ENCODE results near the gene DUSP1.

The DUSP1 gene

DNA sequence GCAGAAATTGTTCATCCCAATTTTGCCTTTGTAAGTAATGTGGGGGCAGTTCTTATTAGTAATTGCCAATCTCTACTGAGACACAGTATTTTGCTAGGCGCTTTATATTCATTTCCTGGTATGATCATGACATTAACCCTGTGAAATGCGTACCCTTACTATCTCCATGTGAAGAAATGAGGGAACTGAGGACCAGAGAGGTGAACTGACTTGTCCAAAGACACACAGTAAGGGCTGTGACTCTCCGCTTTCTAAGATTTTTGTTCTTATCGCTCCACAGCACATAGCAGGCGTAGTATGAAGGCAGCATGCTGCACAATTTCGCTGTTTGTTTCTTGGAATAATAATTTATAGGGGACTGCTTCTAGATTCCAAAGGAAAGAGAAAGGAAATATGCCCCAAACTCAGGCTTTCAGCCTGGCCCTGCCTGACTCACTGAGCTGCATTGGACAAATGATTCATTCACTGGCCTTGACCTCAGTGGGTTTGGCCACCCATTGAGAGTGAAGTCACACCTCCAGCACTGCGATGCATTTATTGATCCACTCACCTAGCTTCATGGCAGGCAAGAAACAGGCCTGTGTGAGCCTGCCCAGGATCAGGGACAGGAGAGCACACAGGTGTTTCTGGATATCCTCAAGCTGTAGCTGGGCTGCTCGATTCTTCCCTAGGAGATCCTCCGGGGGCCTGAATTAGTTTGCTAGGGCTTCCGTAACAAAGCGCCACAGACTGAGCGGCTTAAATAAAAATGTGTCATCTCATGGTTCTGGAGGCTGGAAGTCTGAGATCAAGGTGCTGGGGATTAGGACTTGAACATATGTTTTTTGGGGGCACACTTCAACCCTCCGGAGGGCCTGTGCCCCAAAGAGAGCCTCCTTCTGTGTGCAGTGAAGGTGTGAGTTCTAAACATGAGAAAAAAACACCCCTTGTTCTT is 7.2 kb upstream of the DUSP1 start:
- no peak for DNase-seq (ENCODE audit: low read depth in 3 of 3)

DNA sequence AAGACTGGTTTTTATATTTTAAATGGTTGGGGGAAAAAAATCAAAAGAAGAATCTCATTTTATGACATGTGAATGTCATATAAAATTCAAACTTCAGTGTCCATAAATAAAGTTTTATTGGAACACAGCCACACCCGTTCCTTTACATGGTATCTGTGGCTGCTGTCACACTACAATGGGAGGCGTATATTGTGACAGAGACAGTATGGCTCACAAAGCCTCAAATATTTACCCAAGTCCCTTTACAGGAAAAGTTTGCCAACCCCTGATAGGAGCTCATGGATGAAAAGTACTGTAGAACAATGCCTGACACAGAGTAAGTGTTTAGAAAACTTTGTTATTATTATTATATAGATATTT is 5.2 kb upstream of the DUSP1 start:
- no peak for DNase-seq (ENCODE audit: low read depth in 3 of 3)

DNA sequence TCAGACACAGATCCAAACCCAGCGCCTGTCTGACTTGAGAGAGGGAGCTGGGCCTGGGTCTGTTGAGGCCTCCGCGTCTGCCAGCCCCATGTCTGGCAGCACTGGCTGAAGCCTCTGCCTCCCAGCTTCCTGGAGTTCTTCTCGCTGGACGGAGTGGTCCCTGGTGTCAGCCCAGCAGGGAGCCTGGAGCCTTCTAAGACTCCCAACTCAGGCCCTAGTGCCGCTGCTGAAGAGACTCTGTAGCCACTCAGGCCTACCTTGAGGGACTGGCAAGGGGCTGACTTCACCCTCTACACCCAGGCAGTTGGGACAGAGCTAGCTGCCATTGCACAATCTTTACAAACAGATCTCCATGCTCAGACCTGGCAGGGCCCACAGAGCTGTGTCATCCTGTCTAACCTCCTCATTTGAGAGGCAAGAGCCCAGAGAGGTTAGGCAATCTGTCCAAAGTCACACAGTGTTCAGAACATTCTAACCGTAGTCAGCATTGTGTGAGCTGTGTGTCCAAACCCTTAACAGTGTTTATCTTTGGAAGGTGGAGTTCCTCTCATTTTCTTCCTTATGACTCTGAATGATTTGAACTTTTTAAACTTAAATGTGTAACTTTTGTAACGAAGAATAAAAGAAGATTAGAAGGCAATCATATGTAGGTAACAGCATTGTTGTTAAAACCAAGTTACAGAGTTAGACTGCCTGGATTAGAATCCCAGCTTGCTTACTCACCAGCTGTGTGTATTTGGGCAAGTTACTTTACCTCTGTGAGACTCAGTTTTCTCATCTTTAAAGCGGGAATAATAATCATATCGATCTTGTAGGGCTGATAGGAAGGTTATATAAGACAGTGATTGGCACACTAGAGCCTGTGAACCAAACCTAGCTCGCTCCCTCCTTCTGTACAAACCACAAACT is 4.6 kb upstream of the DUSP1 start:
- DNase-seq (ENCODE audit: low read depth in 3 of 3) = no peak

DNA sequence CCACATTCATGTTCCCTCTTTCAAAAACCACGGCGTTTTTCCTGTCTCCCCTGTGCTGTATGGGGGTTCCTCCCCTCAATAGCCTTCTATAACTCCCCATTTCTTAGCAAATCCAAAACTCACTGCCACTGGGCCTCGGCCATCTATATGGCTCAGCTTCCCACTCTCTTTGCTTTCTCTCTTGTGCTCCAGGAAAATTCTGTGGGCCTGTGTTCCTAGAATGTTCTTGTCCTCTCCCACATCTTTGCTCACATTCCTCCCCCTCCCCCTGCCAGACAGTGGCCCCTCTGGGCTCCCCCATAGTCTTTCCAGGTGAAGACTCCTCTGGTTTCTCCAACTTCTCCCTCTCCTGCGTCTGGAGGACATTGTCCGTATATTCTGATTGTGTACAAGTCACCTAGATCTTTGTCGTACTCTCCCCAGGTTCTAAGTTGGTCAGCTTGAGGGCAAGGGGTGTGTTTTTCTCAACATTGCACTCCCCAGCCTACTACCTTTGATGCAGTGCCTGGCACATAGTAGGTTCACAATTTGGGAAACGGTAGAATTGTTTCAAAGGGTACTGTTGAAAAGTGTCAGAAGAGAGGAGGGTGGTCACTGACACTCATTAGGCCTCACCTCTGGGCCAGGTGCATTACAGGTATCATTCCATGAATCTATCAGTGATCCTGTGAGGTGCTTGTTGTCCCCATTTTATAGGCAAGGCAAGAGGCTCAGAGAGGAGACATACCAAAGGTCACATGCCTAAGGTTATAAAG is 3.7 kb upstream of the DUSP1 start:
- DNase-seq (ENCODE audit: low read depth in 3 of 3) = no peak

DNA sequence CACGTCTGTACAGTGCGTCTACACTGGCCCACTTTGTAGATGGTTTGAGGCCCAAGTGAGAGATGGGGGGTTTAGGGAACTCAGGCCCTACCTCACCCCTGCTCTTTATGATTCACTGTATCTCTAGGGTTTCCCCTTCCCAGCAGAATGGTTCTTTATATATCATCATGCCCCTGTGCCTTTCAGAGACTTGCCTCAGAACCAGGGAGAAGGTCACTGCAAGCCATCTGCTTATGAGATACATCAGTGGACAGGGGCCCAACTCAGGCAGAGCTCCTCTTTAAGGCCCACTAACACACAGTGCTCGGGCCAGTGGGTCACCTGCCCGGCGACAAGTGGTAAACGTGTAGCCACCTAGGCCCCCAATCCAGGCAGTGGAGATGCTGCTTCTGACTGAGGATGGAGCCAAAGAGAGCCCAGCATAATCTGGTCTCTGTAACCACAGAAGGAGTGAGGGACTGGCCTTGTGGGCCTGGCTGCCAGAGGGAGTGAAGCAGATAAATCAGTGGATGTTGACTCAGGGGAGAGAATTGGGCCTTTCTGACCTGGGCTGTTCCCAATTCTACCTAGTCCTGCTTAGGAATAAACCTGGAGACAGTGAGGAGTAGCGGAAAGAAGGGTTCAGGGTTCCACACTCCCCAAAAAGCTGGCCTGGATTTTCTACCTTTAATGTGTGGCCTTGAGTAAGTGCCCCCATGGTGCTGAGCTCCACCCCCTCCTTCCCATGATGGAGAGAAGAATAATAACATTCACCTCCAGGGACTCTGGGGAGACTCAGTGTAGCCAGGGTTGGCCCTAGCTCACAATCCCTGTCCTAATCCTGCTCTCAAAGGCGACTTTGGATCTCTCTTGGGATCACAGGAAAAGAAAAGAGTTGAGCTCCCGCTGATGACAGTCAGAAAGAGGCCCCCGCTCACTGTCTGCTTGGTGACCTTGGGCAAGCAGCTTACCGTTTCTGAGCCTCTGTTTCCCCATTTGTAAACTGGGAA is 2.8 kb upstream of the DUSP1 start:
- DNase-seq (ENCODE audit: low read depth in 3 of 3) = no peak

DNA sequence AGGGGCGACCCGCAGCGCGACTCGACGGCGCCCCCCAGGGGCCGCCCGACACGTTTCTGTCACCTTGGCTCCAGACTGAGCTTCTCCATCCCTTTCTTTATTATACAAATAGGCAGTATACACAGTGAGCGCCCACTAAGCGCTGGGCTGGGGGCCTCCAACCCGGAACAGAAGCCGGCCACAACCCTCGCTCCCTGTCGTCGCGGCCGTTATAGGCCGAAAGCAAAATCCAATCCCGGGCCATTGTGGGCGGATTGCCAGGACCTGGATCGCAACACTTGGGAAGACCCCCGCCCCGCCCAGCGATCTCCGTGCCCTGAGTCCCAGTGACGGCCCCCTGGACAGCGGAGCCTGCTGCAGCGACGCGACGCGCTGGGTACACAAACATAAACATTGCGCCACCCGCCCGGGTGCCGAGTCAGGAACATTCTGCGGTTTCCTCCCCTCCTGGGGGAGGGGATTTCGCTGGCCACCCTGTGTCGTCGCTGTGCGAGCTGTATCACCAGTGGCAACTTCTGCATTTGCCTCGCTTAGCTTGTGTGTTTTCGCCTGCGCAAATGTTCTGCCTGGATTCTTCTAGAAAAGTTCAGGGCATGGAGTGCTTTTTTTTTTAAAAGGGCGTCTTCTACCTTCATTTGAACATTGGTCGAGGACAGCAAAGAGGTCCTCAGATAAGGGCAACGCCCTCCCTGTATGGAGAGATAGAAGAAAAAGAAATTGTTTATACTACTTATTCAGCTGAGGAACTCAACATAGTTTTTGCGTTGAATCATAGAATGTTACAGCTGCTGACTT is 1.3 kb upstream of the DUSP1 start:
- peak in 2 of 3 experiments; percentile 40 to 68 for DNase-seq (ENCODE audit: low read depth in 3 of 3)

DNA sequence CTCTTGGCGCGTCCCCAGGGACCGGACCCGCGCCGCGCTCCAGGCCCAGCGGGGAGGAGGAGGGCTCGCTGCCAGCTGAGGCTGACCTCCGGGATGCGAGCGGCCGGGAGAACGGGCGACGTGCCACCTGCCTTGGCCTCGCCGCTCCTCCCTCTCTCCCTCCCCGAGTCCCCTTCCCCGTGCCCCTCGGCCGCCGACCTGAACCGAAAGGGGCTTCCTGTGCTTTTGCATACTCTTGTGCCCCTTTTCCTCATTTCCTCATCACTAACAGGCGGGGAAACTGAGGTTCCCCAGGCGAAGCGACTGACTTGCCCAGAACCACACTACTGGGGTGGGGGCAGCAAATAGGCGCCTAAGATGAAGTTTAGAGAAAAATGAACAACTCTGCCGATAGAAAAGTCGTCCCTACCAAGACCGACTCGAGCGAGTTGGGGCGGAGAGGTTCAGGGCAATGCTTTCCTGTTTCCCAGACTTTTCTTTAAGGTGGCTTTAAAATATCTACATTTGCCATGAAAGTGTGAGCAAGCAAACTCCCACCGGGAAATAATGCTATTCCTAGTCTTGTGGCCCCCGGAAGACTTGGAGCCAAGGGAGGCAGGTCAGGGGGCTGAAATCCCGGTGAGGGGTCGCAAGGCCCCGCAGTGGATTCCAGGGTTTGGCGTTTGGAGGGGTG is 580 bp upstream of the DUSP1 start:
- no peak for DNase-seq (ENCODE audit: low read depth in 3 of 3)

DNA sequence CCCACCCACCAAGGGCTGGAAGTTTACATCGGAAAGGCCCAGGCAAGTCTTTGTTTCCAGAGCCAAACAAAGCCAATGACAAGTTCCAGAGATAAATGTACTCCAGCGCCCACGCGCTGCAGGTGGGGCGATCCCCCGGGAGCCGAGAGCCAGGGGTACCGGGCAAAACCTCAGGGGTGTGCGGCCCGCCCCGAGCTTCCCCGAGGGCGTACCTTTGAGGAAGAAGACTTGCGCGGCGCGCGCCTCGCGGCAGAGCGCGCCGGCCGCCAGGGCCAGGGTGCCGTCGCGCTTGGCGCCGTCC is 671 bp downstream of the DUSP1 start:
- DNase-seq (ENCODE audit: low read depth in 3 of 3) = peak in 1 of 3 experiments; percentile 56

DNA sequence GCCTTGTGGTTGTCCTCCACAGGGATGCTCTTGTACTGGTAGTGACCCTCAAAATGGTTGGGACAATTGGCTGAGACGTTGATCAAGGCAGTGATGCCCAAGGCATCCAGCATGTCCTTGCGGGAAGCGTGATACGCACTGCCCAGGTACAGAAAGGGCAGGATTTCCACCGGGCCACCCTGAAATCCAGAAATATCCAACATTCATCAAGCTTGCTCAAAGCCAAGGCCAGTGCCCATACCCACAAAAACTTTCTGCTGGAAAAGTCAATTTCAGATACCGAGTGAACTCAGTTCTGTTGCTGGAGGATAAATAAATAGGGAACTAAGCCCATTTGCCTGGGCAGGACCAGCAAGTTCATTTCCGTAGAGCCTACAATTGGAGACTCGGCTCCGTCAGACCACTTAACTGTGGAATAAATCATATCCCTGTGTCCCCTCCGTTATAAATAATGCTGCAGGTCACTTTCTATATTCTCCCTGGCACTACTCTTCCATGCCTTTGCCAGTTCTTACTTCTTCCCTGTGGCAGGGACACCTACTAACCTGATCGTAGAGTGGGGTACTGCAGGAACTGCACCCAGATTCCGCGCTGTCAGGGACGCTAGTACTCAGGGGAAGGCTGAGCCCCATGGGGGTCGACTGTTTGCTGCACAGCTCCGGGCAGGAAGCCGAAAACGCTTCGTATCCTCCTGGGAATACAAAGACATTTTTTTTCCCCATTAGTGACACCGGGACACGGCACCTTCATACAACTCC is 1.2 kb downstream of the DUSP1 start:
- no peak for DNase-seq (ENCODE audit: low read depth in 3 of 3)

DNA sequence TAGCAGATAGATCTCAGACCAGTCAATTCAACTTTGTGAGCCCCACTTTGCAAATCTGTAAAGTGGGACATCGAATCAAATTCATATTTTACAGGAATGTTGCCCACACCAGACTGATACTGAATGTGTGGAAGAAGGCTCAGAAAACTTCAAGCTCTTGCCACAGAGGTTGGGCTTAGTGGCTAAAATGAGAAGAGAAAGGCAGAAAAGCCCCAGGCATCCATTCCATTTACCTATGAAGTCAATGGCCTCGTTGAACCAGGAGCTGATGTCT is 1.7 kb downstream of the DUSP1 start:
- DNase-seq (ENCODE audit: low read depth in 3 of 3) = no peak

DNA sequence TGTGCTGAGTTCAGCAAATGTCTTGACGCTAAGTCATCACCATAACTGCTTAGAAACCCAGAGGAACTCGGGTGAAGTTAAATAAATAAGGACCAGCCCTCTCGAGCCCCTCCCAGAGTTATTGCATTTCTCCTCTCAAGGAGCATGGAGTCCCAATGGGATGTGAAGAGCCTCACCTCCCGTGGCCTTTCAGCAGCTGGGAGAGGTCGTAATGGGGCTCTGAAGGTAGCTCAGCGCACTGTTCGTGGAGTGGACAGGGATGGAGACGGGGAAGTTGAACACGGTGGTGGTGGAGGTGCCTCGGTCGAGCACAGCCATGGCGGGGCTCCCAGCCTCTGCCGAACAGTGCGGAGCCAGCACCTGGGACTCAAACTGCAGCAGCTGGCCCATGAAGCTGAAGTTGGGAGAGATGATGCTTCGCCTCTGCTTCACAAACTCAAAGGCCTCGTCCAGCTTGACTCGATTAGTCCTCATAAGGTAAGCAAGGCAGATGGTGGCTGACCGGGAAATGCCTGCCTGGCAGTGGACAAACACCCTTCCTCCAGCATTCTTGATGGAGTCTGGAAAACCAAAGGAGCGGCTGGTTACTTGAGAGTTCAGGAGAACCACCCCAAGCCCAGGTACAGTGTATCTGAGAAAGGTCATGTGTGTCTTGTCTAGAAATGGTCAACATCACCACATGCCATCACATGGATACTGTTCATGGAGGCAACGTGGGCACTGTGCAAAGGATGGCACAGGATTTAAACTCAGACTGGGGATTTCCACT is 2.2 kb downstream of the DUSP1 start:
- no peak for DNase-seq (ENCODE audit: low read depth in 3 of 3)

DNA sequence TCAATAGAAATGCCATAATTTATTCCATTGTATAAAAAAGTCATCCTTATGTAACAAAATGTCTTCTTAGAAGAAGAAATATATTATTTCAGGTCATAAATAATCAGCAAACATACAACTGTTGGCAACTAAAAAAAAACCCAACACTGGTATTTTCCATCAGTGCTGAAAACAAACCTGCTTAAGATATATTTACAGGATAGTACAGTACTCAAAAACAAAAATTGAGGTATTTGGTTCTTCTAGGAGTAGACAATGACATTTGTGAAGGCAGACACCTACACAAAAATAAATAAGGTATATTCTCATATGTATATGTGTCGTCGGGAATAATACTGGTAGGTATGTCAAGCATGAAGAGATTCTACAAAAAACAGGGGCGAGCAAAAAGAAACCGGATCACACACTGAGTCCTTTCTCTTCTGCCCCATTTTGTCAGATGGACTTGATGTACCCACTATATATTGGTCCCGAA is 2.9 kb downstream of the DUSP1 start:
- DNase-seq (ENCODE audit: low read depth in 3 of 3) = no peak

DNA sequence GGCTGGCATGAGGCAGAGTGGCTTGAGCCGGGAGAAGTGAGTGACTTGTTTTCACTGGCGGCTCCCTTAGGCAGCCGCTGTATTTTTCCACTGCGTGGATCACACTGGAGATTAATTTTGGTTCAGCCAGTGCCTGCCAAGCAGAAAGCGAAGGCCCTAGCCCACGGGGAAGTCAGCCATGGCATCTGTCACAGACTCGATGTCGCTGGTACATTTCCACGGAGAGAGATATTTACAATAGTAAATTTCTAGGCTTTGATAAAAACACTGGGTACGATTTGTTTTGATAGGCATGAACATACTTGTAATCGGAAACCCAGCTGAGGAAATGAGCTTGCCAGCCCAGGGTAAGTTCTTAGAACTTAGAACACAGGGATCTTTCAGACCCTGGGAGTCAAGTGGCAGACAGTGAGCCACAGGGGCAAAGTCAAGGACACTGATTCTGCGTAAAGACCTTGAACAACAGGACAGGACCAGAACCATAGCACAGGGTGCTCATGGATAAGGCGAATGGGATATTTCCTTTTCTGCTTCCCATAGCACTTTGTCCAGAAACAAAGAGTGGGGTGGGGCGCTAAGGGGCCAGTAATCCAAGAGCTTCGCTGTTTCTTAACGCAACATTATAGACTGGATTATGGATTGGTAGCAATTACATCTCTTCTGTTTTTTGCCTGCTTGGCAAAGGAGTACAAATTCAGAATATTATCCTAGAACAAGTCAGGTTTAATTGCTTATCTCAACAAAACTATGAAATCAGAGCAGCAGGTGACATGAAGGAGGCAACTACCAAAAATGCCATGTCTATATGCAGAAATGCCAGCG is 4.5 kb downstream of the DUSP1 start:
- no peak for DNase-seq (ENCODE audit: low read depth in 3 of 3)

DNA sequence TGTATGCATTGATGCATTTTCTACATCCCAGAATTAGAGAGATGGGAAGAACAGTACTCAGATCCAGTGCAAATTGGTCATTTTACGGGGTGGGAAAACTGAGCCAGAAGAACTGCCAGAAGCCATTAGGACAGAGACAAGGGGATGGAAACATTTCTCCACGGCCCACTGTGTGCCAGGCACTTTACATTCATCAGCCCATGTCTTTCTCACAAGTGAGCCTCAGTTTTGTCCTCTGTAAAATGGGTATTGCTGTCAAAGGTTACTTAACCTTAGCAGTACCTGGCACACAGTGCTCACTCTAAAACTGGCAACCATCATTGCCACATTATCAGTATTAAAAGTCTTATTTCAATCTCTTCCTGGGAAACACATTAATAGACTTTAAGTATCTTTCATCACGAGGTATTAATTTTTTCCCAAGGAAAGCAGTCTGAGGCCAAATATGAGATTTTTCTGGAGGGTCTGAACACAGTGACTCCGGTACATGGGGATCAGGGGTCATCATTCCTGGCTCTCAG is 5.2 kb downstream of the DUSP1 start:
- DNase-seq (ENCODE audit: low read depth in 3 of 3) = no peak

DNA sequence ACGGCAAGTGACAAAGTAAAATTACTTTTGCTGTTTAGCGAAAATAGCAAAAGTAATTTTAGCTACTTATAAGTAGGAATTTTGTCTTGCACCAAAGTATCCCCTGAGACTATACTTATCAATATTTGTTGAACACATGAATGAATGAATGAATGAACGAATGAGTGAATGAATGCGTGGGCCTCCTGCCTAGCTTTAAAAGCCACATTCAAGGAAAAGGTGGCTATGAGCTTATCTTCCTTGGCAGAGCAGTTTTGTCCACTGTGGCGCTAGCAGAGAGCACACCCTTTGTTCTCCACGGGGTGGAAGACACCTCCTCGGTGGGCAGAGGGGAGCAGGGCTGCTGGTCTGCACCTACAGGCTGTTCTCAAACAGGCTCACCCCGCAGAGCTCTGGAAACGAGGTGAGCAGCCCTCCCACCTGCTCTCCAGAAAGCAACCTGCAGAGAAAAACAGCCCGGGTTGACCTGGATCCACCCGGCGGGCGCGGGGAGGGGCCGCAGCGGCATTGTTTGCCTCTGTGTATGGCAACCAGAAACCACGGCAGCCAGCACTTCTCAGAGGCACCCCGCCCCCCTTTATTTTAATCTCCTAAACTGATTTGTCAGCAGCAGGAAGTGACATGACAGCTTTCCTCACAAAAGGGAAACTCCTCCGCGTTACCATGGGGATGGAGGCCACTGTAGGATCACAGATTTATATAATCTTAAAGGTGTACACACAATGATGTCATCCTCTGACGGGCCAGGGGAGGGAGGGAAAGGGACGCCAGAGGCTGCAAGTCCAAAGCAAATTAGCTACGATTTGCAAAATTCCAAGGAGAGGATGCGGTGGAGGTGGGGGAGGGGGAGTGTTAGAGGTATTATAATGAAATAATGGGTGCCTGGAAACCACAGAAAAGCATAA is 5.9 kb downstream of the DUSP1 start:
- peak; percentile 79 to 94 (median 87) for DNase-seq (ENCODE audit: low read depth in 3 of 3)

DNA sequence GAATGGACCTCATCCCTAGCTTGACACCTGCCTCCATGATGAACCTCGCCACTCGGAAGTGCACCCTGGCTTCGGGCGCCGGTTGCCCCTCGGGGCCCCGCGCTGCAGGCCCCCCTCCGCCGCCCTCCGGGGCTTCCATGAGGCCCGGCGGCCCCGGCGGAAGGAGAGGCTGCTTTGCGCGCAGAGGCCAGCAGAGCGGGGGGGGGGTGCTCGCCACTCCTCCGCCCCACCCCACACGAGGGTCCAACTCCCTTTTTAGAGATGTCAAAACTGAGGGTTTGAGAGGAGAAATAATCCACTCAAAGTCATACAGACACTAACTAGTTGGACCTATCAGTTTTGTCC is 7.9 kb downstream of the DUSP1 start:
- no peak for DNase-seq (ENCODE audit: low read depth in 3 of 3)

Measured in stimulated activated CD4-positive, alpha-beta T cell treated with anti-CD3 and anti-CD28 coated beads, TNF-alpha, amount 100 ng/mL, for 24 hours (primary cell).